Bronchial epithelial cell (primary cell): Measurements from ENCODE around the gene KCNT2. TPM values are rescaled to one million over a fixed set of nuclear protein-coding genes. Genes with fewer than 3 reads are reported as not detected.

Experiments used
- DNase-seq: peaks from one replicate; pipeline ENCODE4 v3.0.0-alpha.2; 2010; ENCODE audit warnings: low read depth
- FAIRE-seq: peaks from 2 replicates; lab custom pipeline; 2011; peaks lifted over from hg19 to GRCh38; lab: Jason Lieb, UNC
- H3K27me3 ChIP-seq: 2 replicates; pipeline ENCODE4 v1.5.1; 2011; ENCODE audit warnings: low read length; ENCODE audit not compliant: control insufficient read depth, insufficient read depth
- H3K36me3 ChIP-seq: 2 replicates; pipeline ENCODE4 v1.5.1; 2011; ENCODE audit warnings: low read length; ENCODE audit not compliant: control insufficient read depth, insufficient read depth
- H3K4me3 ChIP-seq: 2 replicates; pipeline ENCODE4 v1.5.1; 2011; ENCODE audit warnings: mild to moderate bottlenecking, low read depth, low read length, control low read depth
- total RNA-seq: library from RNA; depleted of rRNA; stranded (reverse); fragments of >200 nt; gene quantifications from 2 replicates; pipeline ENCODE4 v1.2.1, GENCODE V29; 2014
- TF ChIP-seq, protein P1 (sequence below): IDR thresholded peaks from 2 replicates; pipeline ENCODE4 v1.5.1; 2011; ENCODE audit warnings: mild to moderate bottlenecking, moderate library complexity, low read length, control low read depth, inconsistent platforms; ENCODE audit not compliant: insufficient read depth, severe bottlenecking

KCNT2 gene
- total RNA-seq, 1 donor from 2014 or later: under 0.01 TPM

DNA sequence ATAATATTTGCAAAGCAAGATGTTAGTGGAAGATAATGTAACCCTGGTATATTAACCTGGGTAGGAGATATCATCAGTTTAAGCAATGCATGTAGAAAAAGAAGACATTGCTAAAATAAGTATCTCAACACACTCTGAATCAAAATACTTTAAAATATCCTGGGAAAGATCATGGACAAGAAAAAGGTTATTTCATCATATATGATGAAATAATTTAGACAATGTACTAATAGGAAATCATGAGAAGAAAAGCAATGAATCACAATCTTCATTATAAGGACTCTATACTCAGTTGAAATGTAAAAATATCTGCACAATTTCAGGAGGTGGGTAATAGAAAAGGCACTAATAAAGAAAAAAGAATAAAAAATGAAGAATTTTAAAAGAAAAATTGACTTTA lies 158.8 kb downstream of the KCNT2 start:
- DNase-seq (peak; percentile 31), FAIRE-seq (no peak)
- H3K36me3 ChIP-seq: no peaks in the 10 kb centered on the region
- H3K27me3 ChIP-seq: no peaks in the 10 kb centered on the region
- TF ChIP-seq, protein P1, sequence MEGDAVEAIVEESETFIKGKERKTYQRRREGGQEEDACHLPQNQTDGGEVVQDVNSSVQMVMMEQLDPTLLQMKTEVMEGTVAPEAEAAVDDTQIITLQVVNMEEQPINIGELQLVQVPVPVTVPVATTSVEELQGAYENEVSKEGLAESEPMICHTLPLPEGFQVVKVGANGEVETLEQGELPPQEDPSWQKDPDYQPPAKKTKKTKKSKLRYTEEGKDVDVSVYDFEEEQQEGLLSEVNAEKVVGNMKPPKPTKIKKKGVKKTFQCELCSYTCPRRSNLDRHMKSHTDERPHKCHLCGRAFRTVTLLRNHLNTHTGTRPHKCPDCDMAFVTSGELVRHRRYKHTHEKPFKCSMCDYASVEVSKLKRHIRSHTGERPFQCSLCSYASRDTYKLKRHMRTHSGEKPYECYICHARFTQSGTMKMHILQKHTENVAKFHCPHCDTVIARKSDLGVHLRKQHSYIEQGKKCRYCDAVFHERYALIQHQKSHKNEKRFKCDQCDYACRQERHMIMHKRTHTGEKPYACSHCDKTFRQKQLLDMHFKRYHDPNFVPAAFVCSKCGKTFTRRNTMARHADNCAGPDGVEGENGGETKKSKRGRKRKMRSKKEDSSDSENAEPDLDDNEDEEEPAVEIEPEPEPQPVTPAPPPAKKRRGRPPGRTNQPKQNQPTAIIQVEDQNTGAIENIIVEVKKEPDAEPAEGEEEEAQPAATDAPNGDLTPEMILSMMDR: no peak
- no peak overlapping the region for H3K4me3 ChIP-seq

DNA sequence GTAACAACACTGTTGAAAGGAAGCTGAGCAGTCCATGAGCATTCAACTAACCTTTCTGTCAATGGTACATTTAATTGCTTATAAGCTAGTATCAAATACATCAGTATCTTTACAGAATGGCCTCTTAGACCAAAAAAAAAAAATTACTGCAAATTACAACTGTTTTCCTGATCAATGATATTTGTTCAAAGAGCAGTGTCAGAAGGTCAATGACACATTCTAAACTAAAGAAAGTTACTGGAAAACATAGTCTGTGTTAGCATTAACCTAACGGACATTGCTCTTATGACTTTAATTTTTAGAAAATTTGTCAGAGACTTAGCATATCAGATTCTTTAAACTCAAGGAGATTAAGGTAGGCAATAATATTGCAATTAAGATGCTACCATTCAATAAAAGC lies 162.5 kb downstream of the KCNT2 start:
- H3K4me3 ChIP-seq: no peak overlapping the region
- no peak for DNase-seq
- no peaks in the 10 kb centered on the region for H3K27me3 ChIP-seq
- TF ChIP-seq, protein P1: no peak
- FAIRE-seq: no peak
- H3K36me3 ChIP-seq: no peaks in the 10 kb centered on the region

DNA sequence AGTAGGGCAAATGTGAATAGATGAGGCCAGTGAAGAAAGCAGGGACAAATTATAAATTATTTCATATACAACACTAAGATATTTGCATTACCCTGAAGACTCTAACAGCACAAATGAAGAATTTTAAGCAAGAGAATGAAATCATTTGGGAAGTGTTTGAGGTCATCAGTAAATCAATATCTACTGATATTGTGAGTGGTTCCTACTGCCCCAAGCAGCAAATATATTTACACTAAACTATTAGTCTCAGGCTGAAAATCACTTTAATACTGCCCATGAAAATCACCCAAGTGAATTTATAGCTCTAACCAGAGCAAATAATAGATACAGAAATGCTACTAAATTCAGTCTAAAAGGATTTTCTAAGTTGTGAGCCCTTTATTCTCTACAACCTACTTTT lies 163.6 kb downstream of the KCNT2 start:
- FAIRE-seq (no peak), DNase-seq (no peak)
- no peaks in the 10 kb centered on the region for H3K36me3 ChIP-seq
- TF ChIP-seq, protein P1: no peak
- no peaks in the 10 kb centered on the region for H3K27me3 ChIP-seq
- no peak overlapping the region for H3K4me3 ChIP-seq

DNA sequence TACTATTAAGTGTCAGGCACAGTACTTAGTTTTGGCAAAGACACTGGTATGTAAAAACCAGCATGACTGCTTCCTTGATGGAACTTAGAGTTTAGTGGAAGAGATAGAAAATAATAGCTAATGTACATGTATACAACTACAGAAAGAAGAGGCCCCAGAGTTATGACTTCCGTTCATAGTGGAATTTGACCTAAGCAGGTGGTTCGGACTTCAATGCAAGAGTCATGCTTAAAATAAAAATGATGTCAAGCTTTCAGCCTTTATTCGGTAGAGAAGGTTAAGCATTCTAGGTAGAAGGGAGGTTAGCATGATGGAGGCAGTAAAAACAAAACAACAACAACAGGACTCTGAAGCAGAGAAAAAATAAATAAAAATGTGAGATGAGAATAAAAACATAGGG lies 165.9 kb downstream of the KCNT2 start:
- no peak for DNase-seq
- TF ChIP-seq, protein P1: no peak
- no peak for FAIRE-seq

DNA sequence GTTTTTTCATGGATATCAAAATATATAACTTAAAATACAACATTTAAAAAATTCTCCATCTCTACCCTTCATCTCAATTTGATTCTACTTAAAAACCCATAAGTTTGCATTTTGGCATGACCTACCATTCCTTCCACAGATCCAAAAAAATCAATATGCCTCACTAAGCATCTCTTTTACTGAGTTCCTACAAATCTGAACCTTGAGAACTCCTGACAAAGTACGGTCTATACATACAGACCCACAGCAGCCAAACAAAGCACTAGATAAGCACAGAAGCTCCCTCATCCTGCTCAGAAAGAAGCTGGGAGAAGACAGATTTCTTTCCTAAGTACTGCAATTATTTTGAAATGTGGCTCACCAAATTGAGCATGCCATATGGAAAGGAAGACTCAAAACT lies 167.5 kb downstream of the KCNT2 start:
- FAIRE-seq (no peak), DNase-seq (no peak)
- Histone ChIP-seq H3K4me3 (no peak overlapping the region), H3K36me3 (no peaks in the 10 kb centered on the region), H3K27me3 (no peaks in the 10 kb centered on the region)
- TF ChIP-seq, protein P1: no peak

More for the DNA sequence above, 165.9 kb downstream of the KCNT2 start:
- no peaks in the 10 kb centered on the region for H3K36me3 ChIP-seq
- no peak overlapping the region for H3K4me3 ChIP-seq
- no peaks in the 10 kb centered on the region for H3K27me3 ChIP-seq

DNA sequence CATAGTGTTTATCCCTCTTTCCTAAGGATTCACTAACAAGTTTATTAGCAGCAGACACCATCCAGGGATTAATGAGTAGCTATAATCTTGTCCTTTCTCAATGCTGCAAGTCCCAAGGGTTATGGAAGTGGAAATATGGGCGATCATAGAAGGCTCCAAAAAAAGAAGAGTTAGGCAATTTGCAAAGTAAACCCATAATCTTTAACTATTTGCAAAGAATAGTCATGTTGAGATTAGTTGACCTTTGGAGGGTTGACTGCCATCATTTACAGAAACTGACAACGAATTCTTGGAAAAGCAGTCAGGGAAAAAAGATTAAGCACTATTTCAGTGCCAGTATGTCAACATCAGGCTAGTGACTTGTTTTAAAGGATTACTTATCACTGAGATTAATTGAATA lies 169.9 kb downstream of the KCNT2 start:
- Histone ChIP-seq H3K36me3 (no peaks in the 10 kb centered on the region), H3K4me3 (no peak overlapping the region), H3K27me3 (no peaks in the 10 kb centered on the region)
- DNase-seq (no peak), FAIRE-seq (no peak)
- TF ChIP-seq, protein P1: no peak
